ENCODE results near the gene OPN3.

Gene OPN3

GRCh38 chr1:241617426-241617825 lies 22.7 kb downstream of the OPN3 start:
- DNase-seq (ENCODE audit: low read depth in 3 of 3), result no peak

- DNase-seq (ENCODE audit: low read depth in 3 of 3), result no peak
Observed at GRCh38 chr1:241615043-241615974, 24.9 kb downstream of the OPN3 start.

- no peak for DNase-seq (ENCODE audit: low read depth in 3 of 3)
Observed at GRCh38 chr1:241614572-241614971, 25.6 kb downstream of the OPN3 start.

- DNase-seq (ENCODE audit: low read depth in 3 of 3), result no peak
Observed at GRCh38 chr1:241614144-241614543, 26.0 kb downstream of the OPN3 start.

- no peak for DNase-seq (ENCODE audit: low read depth in 3 of 3)
Observed at GRCh38 chr1:241612533-241613477, 27.4 kb downstream of the OPN3 start.

- DNase-seq (ENCODE audit: low read depth in 3 of 3), result no peak
Observed at GRCh38 chr1:241611736-241612135, 28.4 kb downstream of the OPN3 start.

- no peak for DNase-seq (ENCODE audit: low read depth in 3 of 3)
Observed at GRCh38 chr1:241611063-241611462, 29.1 kb downstream of the OPN3 start.

- DNase-seq (ENCODE audit: low read depth in 3 of 3), result no peak
Observed at GRCh38 chr1:241610056-241610815, 29.9 kb downstream of the OPN3 start.

GRCh38 chr1:241608379-241609033 lies 31.7 kb downstream of the OPN3 start:
- no peak for DNase-seq (ENCODE audit: low read depth in 3 of 3)

GRCh38 chr1:241607497-241607896 lies 32.7 kb downstream of the OPN3 start:
- DNase-seq (ENCODE audit: low read depth in 3 of 3), result no peak

- DNase-seq (ENCODE audit: low read depth in 3 of 3), result no peak
Observed at GRCh38 chr1:241606544-241606943, 33.6 kb downstream of the OPN3 start.

- DNase-seq (ENCODE audit: low read depth in 3 of 3), result no peak
Observed at GRCh38 chr1:241605146-241605805, 34.9 kb downstream of the OPN3 start.

- DNase-seq (ENCODE audit: low read depth in 3 of 3), result no peak
Observed at GRCh38 chr1:241603731-241604245, 36.4 kb downstream of the OPN3 start.

- no peak for DNase-seq (ENCODE audit: low read depth in 3 of 3)
Observed at GRCh38 chr1:241600496-241600901, 39.7 kb downstream of the OPN3 start.

- DNase-seq (ENCODE audit: low read depth in 3 of 3), result no peak
Observed at GRCh38 chr1:241598249-241598648, 41.9 kb downstream of the OPN3 start.

- no peak for DNase-seq (ENCODE audit: low read depth in 3 of 3)
Observed at GRCh38 chr1:241596633-241597032, 43.5 kb downstream of the OPN3 start.

- no peak for DNase-seq (ENCODE audit: low read depth in 3 of 3)
Observed at GRCh38 chr1:241593186-241593585, 47.0 kb downstream of the OPN3 start.

GRCh38 chr1:241592273-241592958 lies 47.8 kb downstream of the OPN3 start:
- DNase-seq (ENCODE audit: low read depth in 3 of 3), result no peak

- no peak for DNase-seq (ENCODE audit: low read depth in 3 of 3)
Observed at GRCh38 chr1:241591736-241592135, 48.4 kb downstream of the OPN3 start.

GRCh38 chr1:241591317-241591716 lies 48.9 kb downstream of the OPN3 start:
- no peak for DNase-seq (ENCODE audit: low read depth in 3 of 3)

Data from stimulated activated CD4-positive, alpha-beta T cell treated with anti-CD3 and anti-CD28 coated beads, TNF-alpha, amount 100 ng/mL, for 24 hours (primary cell).